GM18505 (cell line): ENCODE results near the gene C1QTNF6.

ENCODE experiments used
- ATAC-seq: cut with Tn5 transposase; IDR thresholded peaks from one replicate; pipeline ENCODE4 v1.9.1; 2021; ENCODE audit not compliant: unreplicated experiment
- POLR2A ChIP-seq: IDR thresholded peaks from 4 replicates; pipeline ENCODE4 v1.6.1; 2011; ENCODE audit warnings: borderline replicate concordance; ENCODE audit not compliant: insufficient read depth, insufficient read length; ENCODE audit errors: extremely low read depth

C1QTNF6 gene

DNA sequence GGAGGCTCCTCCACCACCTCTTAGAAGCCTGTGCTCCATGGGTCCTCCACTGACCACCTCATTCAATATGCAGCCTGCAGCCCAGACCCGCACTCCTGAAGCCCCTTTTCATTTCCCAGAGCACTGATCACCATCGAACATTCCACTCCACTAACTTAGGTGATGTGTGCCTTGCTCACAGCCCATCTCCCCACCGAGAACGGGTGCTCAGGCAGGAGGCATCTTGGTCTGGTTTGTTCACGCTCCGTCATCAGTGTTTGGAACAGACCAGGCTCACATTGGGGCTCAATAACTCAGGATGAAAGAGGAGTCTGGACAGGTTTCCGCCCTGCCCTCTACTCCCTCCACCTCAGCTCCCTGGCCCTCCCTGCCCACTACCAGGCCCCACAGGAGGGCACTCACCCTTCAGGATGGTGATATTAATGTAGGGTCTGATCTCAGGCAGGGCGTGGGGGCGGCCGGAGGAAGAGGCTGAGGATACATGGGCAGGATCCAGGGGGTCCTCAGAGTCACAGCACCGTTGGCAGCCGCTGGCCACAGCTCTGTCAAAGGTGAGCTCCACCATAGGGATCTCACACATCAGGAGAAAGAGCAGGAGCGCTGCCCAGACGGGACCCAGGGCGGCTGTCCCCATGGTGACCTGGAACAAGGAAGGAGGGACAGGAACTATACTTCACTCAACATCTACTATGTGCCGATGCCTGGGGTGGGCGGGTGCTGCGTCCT lies 3.1 kb downstream of the C1QTNF6 start:
- TF ChIP-seq POLR2A = no peak
- ATAC-seq = no peak

DNA sequence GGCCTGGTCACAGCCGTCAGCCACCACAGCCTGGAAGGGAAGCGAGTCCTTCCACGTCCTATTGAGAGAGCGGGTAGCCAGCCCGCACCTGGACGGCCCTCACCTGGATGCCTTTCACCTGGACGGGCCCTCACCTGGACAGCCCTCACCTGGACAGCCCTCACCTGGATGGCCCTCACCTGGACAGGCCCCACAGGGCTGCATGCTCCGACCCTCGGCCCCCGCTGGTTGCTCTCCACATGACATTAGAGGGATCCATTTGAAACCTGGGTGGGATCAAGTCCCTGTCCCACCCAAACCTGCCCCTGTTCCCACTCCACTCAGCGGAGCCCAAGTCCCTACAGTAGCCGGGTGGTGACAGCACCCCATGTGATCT lies 3.7 kb downstream of the C1QTNF6 start:
- no peak for TF ChIP-seq POLR2A
- no peak for ATAC-seq

DNA sequence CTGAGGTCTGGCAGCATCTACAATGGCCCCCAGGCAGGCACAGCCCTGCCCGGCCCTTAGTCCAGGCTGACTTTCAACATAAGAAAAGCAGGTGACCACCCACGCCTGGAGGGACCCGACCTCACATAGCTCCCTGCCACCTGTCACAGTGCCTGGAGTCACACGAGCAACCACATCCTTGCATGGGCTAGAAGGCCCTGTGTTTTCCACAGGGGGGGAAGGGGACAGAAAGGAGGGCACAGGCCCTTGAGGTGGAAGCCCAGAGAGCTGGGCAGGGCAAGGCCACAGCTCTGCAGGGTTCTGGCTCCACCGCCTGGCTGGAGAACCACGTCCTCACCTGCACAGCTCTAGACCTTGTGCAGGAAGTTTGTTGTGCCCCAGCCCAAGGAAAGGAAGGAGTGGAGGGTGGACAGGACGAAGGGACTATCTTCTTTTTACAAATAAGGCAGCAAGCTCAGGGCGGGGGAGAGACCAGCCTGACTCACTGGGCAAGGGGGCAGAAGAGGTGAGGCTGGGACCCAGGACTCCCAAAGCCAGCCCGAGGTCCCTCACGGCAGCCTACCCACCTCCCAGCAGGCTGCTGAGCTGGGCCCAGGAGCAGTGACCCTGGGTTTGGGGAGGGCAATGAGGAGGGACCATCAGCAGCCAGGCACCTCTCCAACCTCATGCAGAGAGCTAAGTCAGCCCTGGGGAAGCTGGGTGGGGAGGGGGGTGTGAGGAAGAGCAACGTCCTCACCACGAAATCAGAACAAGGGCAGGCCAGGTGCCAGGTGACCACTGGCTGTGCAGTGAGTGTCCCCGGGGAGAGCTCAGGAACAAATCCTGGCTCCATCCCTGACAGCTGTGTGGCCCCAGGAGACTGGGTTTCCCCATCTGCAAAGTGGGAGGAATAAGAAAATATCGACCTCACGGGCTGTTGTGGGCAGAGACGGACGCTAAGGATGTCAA lies 4.3 kb downstream of the C1QTNF6 start:
- no peak for TF ChIP-seq POLR2A
- ATAC-seq = no peak

DNA sequence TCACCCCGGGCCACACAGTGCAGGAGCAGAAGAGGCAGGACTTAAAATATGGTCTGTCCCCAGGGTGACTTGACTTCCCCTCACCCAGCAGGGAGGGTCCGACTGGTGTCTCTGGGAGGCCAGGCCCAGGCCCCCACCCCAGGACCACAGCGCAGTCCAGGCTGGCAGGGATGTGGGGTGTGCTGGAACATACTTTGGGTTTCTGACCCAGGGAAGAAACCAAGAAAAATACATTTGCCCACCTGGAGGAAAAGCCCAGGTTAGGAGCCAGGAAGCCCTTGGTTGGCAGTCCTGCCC lies 5.2 kb downstream of the C1QTNF6 start:
- no peak for ATAC-seq
- TF ChIP-seq POLR2A = no peak

DNA sequence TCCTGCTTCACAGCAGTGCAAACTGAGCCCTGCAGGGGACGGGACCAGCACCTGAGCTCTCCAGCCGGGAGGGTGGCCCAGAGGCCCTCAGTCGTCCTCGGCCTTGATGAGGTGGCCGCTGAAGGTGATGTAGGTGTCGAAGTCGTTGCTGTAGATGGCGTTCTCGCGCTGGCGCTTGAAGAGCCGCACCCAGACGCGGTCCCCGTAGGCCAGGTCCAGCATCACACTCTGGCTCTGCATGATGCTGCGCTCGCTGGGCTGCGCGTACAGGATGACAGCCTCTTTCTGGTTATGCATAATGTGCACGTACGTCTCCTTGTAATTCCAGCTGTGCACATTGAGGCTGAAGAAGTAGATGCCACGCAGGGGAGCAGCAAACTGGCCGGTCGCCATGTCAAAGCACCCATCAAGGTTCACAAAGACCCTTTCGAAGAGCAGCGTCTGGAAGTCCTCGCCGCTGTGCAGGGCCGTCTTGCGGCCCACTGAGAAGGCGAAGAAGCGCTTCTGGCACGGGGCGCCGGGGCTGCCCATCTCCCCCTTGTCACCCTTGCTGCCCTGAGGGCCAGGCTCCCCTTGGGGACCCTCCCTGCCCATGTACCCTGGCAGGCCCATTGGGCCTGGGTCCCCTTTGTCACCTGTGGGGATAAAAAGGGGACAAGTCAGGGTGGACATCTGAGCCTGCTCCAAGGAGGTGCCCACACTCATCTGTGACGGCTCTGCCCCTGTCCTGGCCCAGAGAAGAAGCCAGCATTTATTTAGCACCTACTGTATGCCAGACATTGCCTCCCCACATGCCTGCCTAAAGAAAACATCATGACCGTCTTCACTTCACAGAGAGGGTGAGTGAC lies 5.7 kb downstream of the C1QTNF6 start:
- ATAC-seq = no peak
- TF ChIP-seq POLR2A = no peak

DNA sequence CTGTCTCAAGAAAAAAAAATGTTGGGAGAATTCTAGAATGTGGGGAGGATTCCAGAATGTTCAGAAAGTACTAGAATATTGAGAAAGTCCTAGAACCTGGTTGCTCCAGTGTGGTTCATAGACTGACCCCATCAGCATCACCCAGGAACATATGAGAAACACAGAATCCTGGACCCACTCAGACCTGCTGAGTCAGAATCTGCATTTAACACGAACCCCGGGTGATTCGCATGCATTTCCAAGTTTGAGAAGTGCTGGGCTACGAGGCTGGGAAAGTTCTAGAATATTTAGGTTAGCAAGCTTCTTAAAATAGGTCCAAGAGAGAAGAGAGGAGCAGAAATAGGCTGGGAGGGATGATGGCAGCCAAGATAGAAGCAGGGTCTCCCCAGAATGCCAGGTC lies 6.4 kb downstream of the C1QTNF6 start:
- no peak for ATAC-seq

DNA sequence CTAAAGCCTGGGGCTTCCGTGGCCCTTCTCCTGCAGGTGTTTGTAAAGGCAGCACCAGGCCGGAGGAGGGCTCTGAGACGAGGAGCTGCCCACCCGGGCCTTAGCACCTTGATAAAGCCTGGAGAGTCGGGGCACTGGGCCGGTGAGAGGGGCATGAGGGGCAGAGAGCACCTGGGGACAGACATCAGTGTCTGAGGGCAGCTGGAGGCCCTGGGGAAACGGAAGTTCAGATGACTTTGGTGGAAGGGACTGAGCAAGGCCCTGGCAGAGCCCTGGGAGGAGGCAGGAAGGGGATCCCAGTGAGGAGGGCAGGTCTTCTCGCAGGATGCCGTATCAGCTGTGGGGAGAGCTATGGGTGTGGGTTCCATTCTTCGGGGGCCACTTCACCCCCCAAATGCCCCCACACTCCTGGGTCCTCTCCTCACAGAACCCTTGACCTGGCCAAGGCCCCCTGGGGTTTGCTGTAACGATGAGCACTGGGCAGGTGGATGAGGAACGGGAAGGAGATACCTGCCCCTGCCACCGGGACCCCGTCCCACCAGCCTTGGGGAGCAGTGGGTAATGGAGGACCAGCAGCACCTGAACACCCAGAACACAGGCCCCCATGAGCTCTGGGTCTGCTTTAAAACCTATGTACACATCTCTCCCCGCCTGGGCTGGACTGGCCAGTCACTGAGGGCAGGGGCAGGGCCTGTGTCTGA lies 7.4 kb downstream of the C1QTNF6 start:
- ATAC-seq = no peak
- no peak for TF ChIP-seq POLR2A

More for the DNA sequence above, 6.4 kb downstream of the C1QTNF6 start:
- TF ChIP-seq POLR2A = no peak

DNA sequence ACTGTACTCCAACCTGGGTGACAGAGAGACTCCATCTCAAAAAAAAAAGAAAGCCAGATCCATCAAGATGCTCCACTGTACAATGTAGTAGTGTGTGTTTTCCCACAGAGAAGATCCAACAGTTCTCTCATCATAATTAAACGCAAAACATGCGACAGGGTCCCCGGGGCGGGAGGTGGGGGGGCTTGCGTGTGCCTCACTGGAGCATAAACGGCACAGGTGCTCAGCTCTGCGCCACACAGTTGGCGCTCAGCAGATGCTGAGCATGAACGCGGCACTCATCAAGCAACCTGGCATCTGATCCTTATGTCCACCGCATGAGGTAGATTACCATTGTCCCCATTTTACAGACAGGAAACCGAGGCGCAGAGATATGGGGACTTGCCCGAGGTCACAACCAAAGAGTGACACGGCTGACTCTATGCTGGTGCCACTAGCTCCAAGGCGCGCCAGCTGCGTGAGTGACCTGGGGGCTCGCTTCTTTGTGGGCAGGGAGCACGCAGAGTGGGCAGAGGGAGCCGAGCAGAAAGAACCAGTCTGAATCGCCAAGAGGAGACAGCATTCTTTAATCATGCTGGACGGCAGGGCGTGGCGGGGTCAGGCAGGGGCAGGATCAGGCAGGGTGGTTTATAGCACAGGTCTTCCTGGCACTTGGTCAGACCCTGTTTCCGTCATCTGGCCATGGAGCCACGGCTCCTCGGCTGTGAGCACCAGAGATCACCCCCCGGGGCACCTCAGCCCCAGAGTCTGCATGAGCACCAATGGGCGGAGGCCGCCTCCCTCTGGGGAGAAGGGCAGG lies 8.2 kb downstream of the C1QTNF6 start:
- no peak for TF ChIP-seq POLR2A
- ATAC-seq = no peak

DNA sequence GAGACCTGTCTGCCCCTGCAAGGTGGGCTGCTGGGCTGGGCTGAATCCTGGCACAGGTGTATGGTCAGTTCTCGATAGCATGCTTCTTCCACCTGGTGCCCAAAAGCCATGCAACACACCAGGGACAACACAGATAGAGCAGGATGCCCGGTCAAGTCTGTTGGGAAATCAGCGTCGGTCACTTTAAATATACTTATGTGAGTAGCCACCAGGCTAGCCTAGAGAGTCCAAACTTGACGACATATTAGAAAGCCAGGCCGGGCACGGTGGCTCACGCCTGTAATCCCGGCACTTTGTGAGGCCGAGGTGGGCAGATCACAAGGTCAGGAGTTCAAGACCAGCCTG lies 8.9 kb downstream of the C1QTNF6 start:
- no peak for TF ChIP-seq POLR2A
- no peak for ATAC-seq

DNA sequence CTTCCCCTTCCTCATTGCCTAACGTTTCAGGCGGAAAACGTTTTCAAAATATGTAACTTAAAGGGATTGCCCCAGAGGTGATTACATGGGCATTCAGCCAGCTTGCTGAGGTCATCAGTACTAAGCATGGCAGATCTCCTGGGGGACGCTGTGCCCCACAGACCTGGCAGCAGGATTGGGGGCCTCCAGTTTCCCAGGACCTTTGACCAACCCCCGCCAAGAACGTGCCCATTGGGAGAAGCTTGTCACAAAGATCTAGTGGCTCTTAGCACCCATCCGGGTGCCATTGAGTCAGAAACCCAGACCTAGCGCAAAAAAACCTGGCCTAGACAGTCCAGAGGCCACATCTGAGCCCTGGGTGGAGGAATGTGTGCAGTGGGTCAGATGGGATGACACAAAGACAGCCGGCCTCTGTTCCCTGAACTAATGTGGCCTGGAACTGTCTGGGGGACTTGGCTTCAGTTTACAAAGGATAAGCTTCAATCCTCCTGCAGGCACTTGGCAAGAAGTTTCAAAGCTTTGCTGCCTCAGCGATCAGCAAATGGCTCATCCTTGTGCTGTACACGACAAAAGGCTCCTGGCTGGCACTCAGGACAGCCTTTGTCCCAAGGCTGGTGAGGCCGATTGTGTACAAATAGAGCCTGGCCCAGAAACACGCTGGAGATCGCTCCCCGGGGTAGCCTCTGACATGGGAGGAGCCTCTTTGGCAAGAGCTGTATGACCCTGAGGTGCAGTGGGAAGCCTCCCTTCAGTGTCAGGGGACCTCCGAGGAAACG lies 9.5 kb downstream of the C1QTNF6 start:
- ATAC-seq = no peak
- no peak for TF ChIP-seq POLR2A

DNA sequence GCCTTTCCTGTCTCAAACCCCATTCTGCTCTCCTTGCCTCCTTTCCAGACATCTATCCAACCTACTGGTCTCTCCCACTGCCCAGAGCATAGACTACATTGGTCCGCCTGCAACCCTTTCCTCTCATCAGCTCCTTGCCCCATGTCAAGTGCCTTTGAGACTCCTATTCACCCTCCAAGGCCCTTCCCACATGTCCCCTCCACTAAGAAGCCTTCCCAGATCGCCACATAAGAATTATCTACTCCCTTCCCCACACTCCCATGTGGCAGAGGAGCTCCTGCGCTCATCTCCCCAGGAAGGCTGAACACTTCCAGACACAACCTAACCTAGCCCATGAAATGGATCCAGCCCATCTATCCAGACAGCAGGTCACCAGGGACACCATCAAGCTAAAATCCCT lies 10.3 kb downstream of the C1QTNF6 start:
- TF ChIP-seq POLR2A = no peak
- no peak for ATAC-seq
